NB4 (cell line): Measurements from ENCODE around the gene EFCAB10.

Source experiments
- CTCF ChIP-seq: IDR thresholded peaks from one replicate; pipeline ENCODE4 v1.5.1; 2012; ENCODE audit warnings: low read depth, low read length
- MAX ChIP-seq: IDR thresholded peaks from 2 replicates; pipeline ENCODE4 v1.6.1; 2011; ENCODE audit warnings: low read depth, low read length
- MYC ChIP-seq: IDR thresholded peaks from 2 replicates; pipeline ENCODE4 v1.6.1; 2011; ENCODE audit warnings: low read depth, low read length
- POLR2A ChIP-seq: IDR thresholded peaks from 2 replicates; pipeline ENCODE4 v1.6.1; 2011; ENCODE audit warnings: mild to moderate bottlenecking; ENCODE audit not compliant: insufficient read length; ENCODE audit errors: extremely low read depth

- TF ChIP-seq POLR2A = no peak
- no peak for TF ChIP-seq CTCF
- TF ChIP-seq MAX = no peak
- TF ChIP-seq MYC = no peak
These were observed 30.8 kb upstream of the EFCAB10 start for GRCh38 chr7:105611856-105612775.
